ENCODE measurements around the gene ZSWIM6.

ZSWIM6 gene

GRCh38 chr5:61311056-61311610 is 20.9 kb upstream of the ZSWIM6 start:
- TF ChIP-seq EZH2 (optimal IDR thresholded peaks at IDR 0.05; ENCODE audit: low read depth, low read length) (no peak), CTCF (IDR thresholded peaks at IDR 0.05; ENCODE audit: low read length) (no peak), EZH2phosphoT487 (IDR thresholded peaks at IDR 0.05; ENCODE audit: low read length) (no peak)
- Histone ChIP-seq H3K9me3 (replicated peaks; ENCODE audit: insufficient read depth, low read length) (no peaks in the 10 kb centered on the region), H3K79me2 (ENCODE audit: low read length) (no peaks in the 10 kb centered on the region), H3K27me3 (replicated peaks; ENCODE audit: insufficient read depth, low read length) (no peaks in the 10 kb centered on the region), H2AFZ (ENCODE audit: low read length) (no peak overlapping the region), H3K4me3 (ENCODE audit: low read length) (no peak overlapping the region), H3K27ac (ENCODE audit: low read length) (no peak overlapping the region), H3F3A (ENCODE audit: insufficient read depth, low read length) (peaks cover 11% of the 10 kb centered on the region), H3K4me2 (ENCODE audit: low read depth, low read length) (no peak overlapping the region), H3K9me2 (replicated peaks; ENCODE audit: insufficient read depth, low read length) (no peaks in the 10 kb centered on the region), H3K9ac (ENCODE audit: low read length) (no peak overlapping the region), H3K4me1 (ENCODE audit: low read length) (peaks cover 11% of the 10 kb centered on the region), H3K36me3 (replicated peaks; ENCODE audit: insufficient read depth, low read length) (no peaks in the 10 kb centered on the region), H4K20me1 (ENCODE audit: insufficient read depth, low read length) (no peaks in the 10 kb centered on the region)
- no peak for DNase-seq

- no peaks in the 10 kb centered on the region for H3K9me3 ChIP-seq (replicated peaks; ENCODE audit: insufficient read depth, low read length)
- no peak overlapping the region for H3K27ac ChIP-seq (ENCODE audit: low read length)
- H3K4me2 ChIP-seq (ENCODE audit: low read depth, low read length), result no peak overlapping the region
- no peak overlapping the region for H3K4me3 ChIP-seq (ENCODE audit: low read length)
- H3K9ac ChIP-seq (ENCODE audit: low read length), result no peak overlapping the region
- no peaks in the 10 kb centered on the region for H3K9me2 ChIP-seq (replicated peaks; ENCODE audit: insufficient read depth, low read length)
- H3K4me1 ChIP-seq (ENCODE audit: low read length), result peaks cover 8% of the 10 kb centered on the region
- peaks cover under 1% of the 10 kb centered on the region; the same call in 1 of the 2 replicates for H3F3A ChIP-seq (ENCODE audit: insufficient read depth, low read length)
- DNase-seq, result no peak
- no peaks in the 10 kb centered on the region for H3K79me2 ChIP-seq (ENCODE audit: low read length)
- H2AFZ ChIP-seq (ENCODE audit: low read length), result no peak overlapping the region
- H3K36me3 ChIP-seq (replicated peaks; ENCODE audit: insufficient read depth, low read length), result no peaks in the 10 kb centered on the region
- no peaks in the 10 kb centered on the region for H3K27me3 ChIP-seq (replicated peaks; ENCODE audit: insufficient read depth, low read length)
- H4K20me1 ChIP-seq (ENCODE audit: insufficient read depth, low read length), result no peaks in the 10 kb centered on the region
- TF ChIP-seq EZH2 (optimal IDR thresholded peaks at IDR 0.05; ENCODE audit: low read depth, low read length), result no peak
Measured at GRCh38 chr5:61311836-61312808, 19.9 kb upstream of the ZSWIM6 start.

- Histone ChIP-seq H3K27ac (ENCODE audit: low read length) (no peak overlapping the region), H3K27me3 (replicated peaks; ENCODE audit: insufficient read depth, low read length) (no peaks in the 10 kb centered on the region), H3F3A (ENCODE audit: insufficient read depth, low read length) (peaks cover 6% of the 10 kb centered on the region), H3K4me1 (ENCODE audit: low read length) (peaks cover 8% of the 10 kb centered on the region), H4K20me1 (ENCODE audit: insufficient read depth, low read length) (no peaks in the 10 kb centered on the region), H3K36me3 (replicated peaks; ENCODE audit: insufficient read depth, low read length) (no peaks in the 10 kb centered on the region), H3K4me3 (ENCODE audit: low read length) (no peak overlapping the region), H3K9me2 (replicated peaks; ENCODE audit: insufficient read depth, low read length) (no peaks in the 10 kb centered on the region), H3K79me2 (ENCODE audit: low read length) (no peaks in the 10 kb centered on the region), H2AFZ (ENCODE audit: low read length) (no peak overlapping the region), H3K9me3 (replicated peaks; ENCODE audit: insufficient read depth, low read length) (no peaks in the 10 kb centered on the region), H3K4me2 (ENCODE audit: low read depth, low read length) (no peak overlapping the region), H3K9ac (ENCODE audit: low read length) (no peak overlapping the region)
- no peak for DNase-seq
- TF ChIP-seq EZH2 (optimal IDR thresholded peaks at IDR 0.05; ENCODE audit: low read depth, low read length), result no peak
- TF ChIP-seq EZH2phosphoT487 (IDR thresholded peaks at IDR 0.05; ENCODE audit: low read length), result no peak
- no peak for TF ChIP-seq CTCF (IDR thresholded peaks at IDR 0.05; ENCODE audit: low read length)
Measured at GRCh38 chr5:61313960-61314681, 17.9 kb upstream of the ZSWIM6 start.
